Skeletal muscle satellite cell (primary cell): ENCODE results near the gene MAP2K5.

Experiments
- H3K27me3 ChIP-seq: 2 replicates; pipeline ENCODE4 v1.7.0; 2013; ENCODE audit warnings: low read length; ENCODE audit not compliant: control insufficient read depth, insufficient read depth
- H3K36me3 ChIP-seq: 2 replicates; pipeline ENCODE4 v1.7.0; 2013; ENCODE audit warnings: mild to moderate bottlenecking, control low read depth, low read length; ENCODE audit not compliant: insufficient read depth
- H3K4me1 ChIP-seq: 2 replicates; pipeline ENCODE4 v1.7.0; 2013; ENCODE audit warnings: low read length; ENCODE audit not compliant: control insufficient read depth, insufficient read depth
- H3K4me2 ChIP-seq: 2 replicates; pipeline ENCODE4 v1.7.0; 2013; ENCODE audit warnings: mild to moderate bottlenecking, low read length
- H3K4me3 ChIP-seq: 2 replicates; pipeline ENCODE4 v1.7.0; 2013; ENCODE audit warnings: low read length
- H3K9ac ChIP-seq: 2 replicates; pipeline ENCODE4 v1.7.0; 2013; ENCODE audit warnings: mild to moderate bottlenecking, low read depth, low read length, moderate library complexity
- H3K9me3 ChIP-seq: replicated peaks from 2 replicates; pipeline ENCODE4 v1.7.0; 2013; ENCODE audit warnings: mild to moderate bottlenecking, control low read depth, low read length

Gene MAP2K5

GRCh38 chr15:67826717-67827561, 284.4 kb downstream of the MAP2K5 start:
- Histone ChIP-seq H3K4me3 (no peak overlapping the region), H3K4me1 (peaks cover 10% of the 10 kb centered on the region), H3K9me3 (peaks cover 4% of the 10 kb centered on the region), H3K36me3 (no peaks in the 10 kb centered on the region), H3K9ac (no peak overlapping the region), H3K4me2 (no peak overlapping the region), H3K27me3 (peaks cover 81% of the 10 kb centered on the region)

- Histone ChIP-seq H3K9ac (no peak overlapping the region), H3K27me3 (peaks cover 73% of the 10 kb centered on the region), H3K4me2 (no peak overlapping the region), H3K36me3 (no peaks in the 10 kb centered on the region), H3K4me3 (no peak overlapping the region), H3K9me3 (peaks cover 4% of the 10 kb centered on the region), H3K4me1 (peaks cover 10% of the 10 kb centered on the region)
Measured at GRCh38 chr15:67827562-67828277, 285.2 kb downstream of the MAP2K5 start.

- no peak overlapping the region for H3K4me3 ChIP-seq
- H3K27me3 ChIP-seq, result peaks cover 71% of the 10 kb centered on the region
- no peak overlapping the region for H3K4me2 ChIP-seq
- no peak overlapping the region for H3K9ac ChIP-seq
- no peaks in the 10 kb centered on the region for H3K36me3 ChIP-seq
- peaks cover 4% of the 10 kb centered on the region for H3K9me3 ChIP-seq
- H3K4me1 ChIP-seq, result peaks cover 6% of the 10 kb centered on the region
Measured at GRCh38 chr15:67828278-67828968, 285.9 kb downstream of the MAP2K5 start.

- Histone ChIP-seq H3K27me3 (peaks cover 70% of the 10 kb centered on the region), H3K4me2 (no peak overlapping the region), H3K9me3 (peaks cover 4% of the 10 kb centered on the region), H3K9ac (no peak overlapping the region), H3K4me1 (peaks cover 6% of the 10 kb centered on the region), H3K36me3 (no peaks in the 10 kb centered on the region), H3K4me3 (no peak overlapping the region)
Measured at GRCh38 chr15:67828969-67829646, 286.6 kb downstream of the MAP2K5 start.

GRCh38 chr15:67829647-67830504, 287.4 kb downstream of the MAP2K5 start:
- peaks cover 4% of the 10 kb centered on the region for H3K9me3 ChIP-seq
- no peak overlapping the region for H3K9ac ChIP-seq
- H3K36me3 ChIP-seq, result no peaks in the 10 kb centered on the region
- no peak overlapping the region for H3K4me3 ChIP-seq
- H3K4me2 ChIP-seq, result no peak overlapping the region
- H3K4me1 ChIP-seq, result peaks cover 6% of the 10 kb centered on the region
- peaks cover 62% of the 10 kb centered on the region for H3K27me3 ChIP-seq

GRCh38 chr15:67831363-67831762, 288.9 kb downstream of the MAP2K5 start:
- Histone ChIP-seq H3K4me2 (no peak overlapping the region), H3K4me3 (no peak overlapping the region), H3K4me1 (no peaks in the 10 kb centered on the region), H3K36me3 (no peaks in the 10 kb centered on the region), H3K9ac (no peak overlapping the region), H3K9me3 (peaks cover under 1% of the 10 kb centered on the region), H3K27me3 (peaks cover 50% of the 10 kb centered on the region)

GRCh38 chr15:67832031-67832551, 289.6 kb downstream of the MAP2K5 start:
- Histone ChIP-seq H3K4me2 (no peak overlapping the region), H3K9me3 (no peaks in the 10 kb centered on the region), H3K4me1 (no peaks in the 10 kb centered on the region), H3K36me3 (no peaks in the 10 kb centered on the region), H3K27me3 (peaks cover 44% of the 10 kb centered on the region), H3K9ac (no peak overlapping the region), H3K4me3 (no peak overlapping the region)

- Histone ChIP-seq H3K4me3 (peak overlapping the region; percentile 63), H3K27me3 (peaks cover 42% of the 10 kb centered on the region), H3K4me2 (peak overlapping the region; percentile 87), H3K9ac (no peak overlapping the region), H3K36me3 (no peaks in the 10 kb centered on the region), H3K9me3 (no peaks in the 10 kb centered on the region), H3K4me1 (no peaks in the 10 kb centered on the region)
Measured at GRCh38 chr15:67832897-67833709, 290.6 kb downstream of the MAP2K5 start.

GRCh38 chr15:67833710-67834511, 291.4 kb downstream of the MAP2K5 start:
- Histone ChIP-seq H3K4me2 (peak overlapping the region; percentile 87), H3K9me3 (no peaks in the 10 kb centered on the region), H3K9ac (no peak overlapping the region), H3K4me3 (peak overlapping the region; percentile 63), H3K36me3 (no peaks in the 10 kb centered on the region), H3K27me3 (peaks cover 34% of the 10 kb centered on the region), H3K4me1 (peaks cover 6% of the 10 kb centered on the region)
